Common myeloid progenitor, CD34-positive (primary cell): ENCODE results near the gene ZNF827.
A peak's percentile ranks its signal among the peaks of the same experiment; 100 is the strongest.

Experiments
- CTCF ChIA-PET: fragments of 350-600 bp; sonication (Branson Sonifier 250); formaldehyde crosslinking; loops from one replicate; lab custom pipeline; 2021; ENCODE audit warnings: antibody characterized with exemption; lab: Charles Lee
- POLR2A ChIA-PET: fragments of 350-600 bp; sonication (Branson Sonifier 250); formaldehyde crosslinking; loops from one replicate; lab custom pipeline; 2021; ENCODE audit warnings: antibody characterized with exemption; lab: Charles Lee
- DNase-seq, 3 donors: peaks; one replicate each; pipeline versions ENCODE4 v3.0.0 to v3.0.0-alpha.2; 2013
- H3K27ac ChIP-seq, 2 experiments: 1 replicate in 1 of 2; 2 replicates in 1 of 2; pipeline ENCODE4 v1.7.0; 2013; ENCODE audit warnings: inconsistent platforms in 2 of 2, low read length in 2 of 2, mild to moderate bottlenecking in 2 of 2, low read depth in 1 of 2, moderate library complexity in 1 of 2; ENCODE audit not compliant: severe bottlenecking in 2 of 2, insufficient read depth in 1 of 2, poor library complexity in 1 of 2
- H3K27me3 ChIP-seq, 5 experiments: replicated peaks in 2 of 5; 1 replicate in 3 of 5; 2 replicates in 2 of 5; pipeline versions ENCODE4 v1.6.1 to v1.7.0; 2013; ENCODE audit warnings: low read length in 4 of 5, mild to moderate bottlenecking in 2 of 5, moderate library complexity in 2 of 5, inconsistent platforms in 1 of 5; ENCODE audit not compliant: insufficient read depth in 5 of 5, control insufficient read depth in 4 of 5
- H3K36me3 ChIP-seq, 4 experiments: 1 replicate in 2 of 4; 2 replicates in 2 of 4; pipeline versions ENCODE4 v1.6.1 to v1.7.0; 2013; ENCODE audit warnings: low read length in 3 of 4, control low read depth in 1 of 4, mild to moderate bottlenecking in 1 of 4; ENCODE audit not compliant: control insufficient read depth in 4 of 4, insufficient read depth in 4 of 4
- H3K4me1 ChIP-seq, 4 experiments: 1 replicate in 3 of 4; 2 replicates in 1 of 4; pipeline versions ENCODE4 v1.6.1 to v1.7.1; 2013; ENCODE audit warnings: low read length in 3 of 4, mild to moderate bottlenecking in 3 of 4, control low read depth in 1 of 4, inconsistent platforms in 1 of 4, moderate library complexity in 1 of 4; ENCODE audit not compliant: control insufficient read depth in 4 of 4, insufficient read depth in 4 of 4; ENCODE audit errors: control extremely low read depth in 1 of 4
- H3K4me3 ChIP-seq, 7 experiments: 1 replicate in 4 of 7; 2 replicates in 3 of 7; pipeline versions ENCODE4 v1.5.1 to v1.7.0; 2013; ENCODE audit warnings: mild to moderate bottlenecking in 7 of 7, low read length in 6 of 7, moderate library complexity in 6 of 7, inconsistent platforms in 2 of 7, low read depth in 2 of 7, control low read depth in 1 of 7; ENCODE audit not compliant: insufficient read depth in 4 of 7, control insufficient read depth in 1 of 7; ENCODE audit errors: extremely low read depth in 1 of 7
- H3K9me3 ChIP-seq, 5 experiments: 1 replicate in 4 of 5; 2 replicates in 1 of 5; pipeline versions ENCODE4 v1.6.1 to v1.7.1; 2013; ENCODE audit warnings: low read length in 4 of 5, mild to moderate bottlenecking in 2 of 5, inconsistent platforms in 1 of 5, low read depth in 1 of 5, moderate library complexity in 1 of 5; ENCODE audit not compliant: control insufficient read depth in 4 of 5, insufficient read depth in 2 of 5; ENCODE audit errors: control extremely low read depth in 1 of 5
- WGBS: methylation state at CpG from one replicate; pipeline ENCODE4 v1.1.5; 2013; ENCODE audit not compliant: insufficient coverage; 5-methylcytosine and 5-hydroxymethylcytosine counted together

Gene ZNF827

GRCh38 chr4:145734031-145734430 is 204.6 kb downstream of the ZNF827 start:
- Histone ChIP-seq H3K27ac (no peak overlapping the region), H3K27me3 (no peaks in the 10 kb centered on the region), H3K4me1 (peaks cover 0 to 11% (median 4%) of the 10 kb centered on the region in 4 experiments), H3K4me3 (no peak overlapping the region), H3K36me3 (no peaks in the 10 kb centered on the region), H3K9me3 (no peaks in the 10 kb centered on the region)
- WGBS = 77% methylated on average over 6 of the region's 7 CpGs
- ChIA-PET POLR2A (no interaction called here), CTCF (interaction anchor here (1.1 kb wide), 1 partner anchor 89 kb away, joined by 3 read pairs; no protein-coding TSS in a partner anchor)
- no peak for DNase-seq

GRCh38 chr4:145732895-145733880 is 205.4 kb downstream of the ZNF827 start:
- peak overlapping the region; percentile 46 to 49 for H3K27ac ChIP-seq
- peak overlapping the region; percentile 64 to 86 (median 73) for H3K4me3 ChIP-seq
- DNase-seq = peak; percentile 91 to 95 (median 93)
- ChIA-PET CTCF (interaction anchor here (1.1 kb wide), 1 partner anchor 90 kb away, joined by 3 read pairs; no protein-coding TSS in a partner anchor), POLR2A (no interaction called here)
- no peaks in the 10 kb centered on the region for H3K36me3 ChIP-seq
- no peaks in the 10 kb centered on the region for H3K9me3 ChIP-seq
- peaks cover 0 to 11% (median 4%) of the 10 kb centered on the region in 4 experiments for H3K4me1 ChIP-seq
- 3% methylated on average over 47 of the region's 81 CpGs for WGBS
- H3K27me3 ChIP-seq = no peaks in the 10 kb centered on the region

- peak in 1 of 3 donors; percentile 2 for DNase-seq
- Histone ChIP-seq H3K4me1 (peaks cover 0 to 11% (median 4%) of the 10 kb centered on the region in 4 experiments), H3K4me3 (peak overlapping the region; percentile 64 to 86 (median 73)), H3K27me3 (no peaks in the 10 kb centered on the region), H3K9me3 (no peaks in the 10 kb centered on the region), H3K36me3 (no peaks in the 10 kb centered on the region), H3K27ac (peak overlapping the region in 1 of 2 experiments; percentile 46)
- 93% methylated on average over 7 of the region's 14 CpGs for WGBS
- POLR2A ChIA-PET = no interaction called here
- CTCF ChIA-PET = no interaction called here
Observed at GRCh38 chr4:145732001-145732815, 206.4 kb downstream of the ZNF827 start.

GRCh38 chr4:145731028-145731427 is 207.6 kb downstream of the ZNF827 start:
- ChIA-PET POLR2A (no interaction called here), CTCF (no interaction called here)
- Histone ChIP-seq H3K4me3 (no peak overlapping the region), H3K4me1 (peaks cover 0 to 11% (median 4%) of the 10 kb centered on the region in 4 experiments), H3K36me3 (no peaks in the 10 kb centered on the region), H3K27me3 (no peaks in the 10 kb centered on the region), H3K9me3 (no peaks in the 10 kb centered on the region), H3K27ac (no peak overlapping the region)
- WGBS = 83% methylated on average over 1 of the region's 1 CpG
- no peak for DNase-seq

- ChIA-PET CTCF (no interaction called here), POLR2A (no interaction called here)
- DNase-seq = no peak
- Histone ChIP-seq H3K36me3 (no peaks in the 10 kb centered on the region), H3K27ac (no peak overlapping the region), H3K9me3 (no peaks in the 10 kb centered on the region), H3K4me1 (peaks cover 0 to 11% (median 4%) of the 10 kb centered on the region in 4 experiments), H3K4me3 (no peak overlapping the region), H3K27me3 (no peaks in the 10 kb centered on the region)
- WGBS = 100% methylated on average over 5 of the region's 5 CpGs
Observed at GRCh38 chr4:145730026-145730425, 208.6 kb downstream of the ZNF827 start.

- ChIA-PET CTCF (no interaction called here), POLR2A (no interaction called here)
- no peaks in the 10 kb centered on the region for H3K36me3 ChIP-seq
- DNase-seq = no peak
- H3K9me3 ChIP-seq = no peaks in the 10 kb centered on the region
- H3K4me1 ChIP-seq = peaks cover 0 to 4% (median 0%) of the 10 kb centered on the region in 4 experiments
- H3K4me3 ChIP-seq = no peak overlapping the region
- no peaks in the 10 kb centered on the region for H3K27me3 ChIP-seq
- no peak overlapping the region for H3K27ac ChIP-seq
- no CpG with 5 or more reads among the region's 2 CpGs for WGBS
Observed at GRCh38 chr4:145723336-145723735, 215.3 kb downstream of the ZNF827 start.
